Activated CD4-positive, alpha-beta T cell treated with anti-CD3 and anti-CD28 coated beads, Interleukin-2, amount 10 ng/mL, durations not matched to agents 7 days and 5 days (primary cell): ENCODE data around the gene CDC25C. TPM values are rescaled to one million over a fixed set of nuclear protein-coding genes. Genes with fewer than 3 reads are reported as not detected.
"Not testable (repeated sequence)": the region's sequence is repeated elsewhere in the genome, so short reads cannot be mapped to it uniquely, and the experiment has no call there.

Experiments
- CTCF ChIA-PET: fragments of 350-600 bp; sonication (Branson Sonifier 250); formaldehyde crosslinking; loops from one replicate; lab custom pipeline; 2021; ENCODE audit warnings: antibody characterized with exemption; lab: Charles Lee
- POLR2A ChIA-PET: fragments of 350-600 bp; sonication (Branson Sonifier 250); formaldehyde crosslinking; loops from one replicate; lab custom pipeline; 2021; ENCODE audit warnings: antibody characterized with exemption; lab: Charles Lee
- DNase-seq: peaks from one replicate; pipeline ENCODE4 v3.0.0-alpha.2; 2020
- H3K27ac Mint-ChIP-seq: one replicate; pipeline ENCODE4 v1.8.0; 2021; ENCODE audit warnings: mild to moderate bottlenecking, moderate library complexity, mixed read lengths
- H3K27me3 Mint-ChIP-seq: one replicate; pipeline ENCODE4 v1.8.0; 2021; ENCODE audit warnings: mixed read lengths
- H3K36me3 Mint-ChIP-seq: one replicate; pipeline ENCODE4 v1.8.0; 2021; ENCODE audit warnings: low read depth, mixed read lengths
- H3K4me1 Mint-ChIP-seq: one replicate; pipeline ENCODE4 v1.8.0; 2021; ENCODE audit warnings: mixed read lengths
- H3K4me3 Mint-ChIP-seq: one replicate; pipeline ENCODE4 v1.8.0; 2021; ENCODE audit warnings: mild to moderate bottlenecking, moderate library complexity, mixed read lengths
- H3K9me3 Mint-ChIP-seq: one replicate; pipeline ENCODE4 v1.8.0; 2021; ENCODE audit warnings: mixed read lengths
- total RNA-seq, 2 experiments: library from RNA; stranded (reverse); gene quantifications; one replicate each; pipeline ENCODE4 v1.2.3, GENCODE V29; 2021

CDC25C gene
- total RNA-seq, 2 experiments from 2014 or later: 15.8 to 19.0 TPM

DNA sequence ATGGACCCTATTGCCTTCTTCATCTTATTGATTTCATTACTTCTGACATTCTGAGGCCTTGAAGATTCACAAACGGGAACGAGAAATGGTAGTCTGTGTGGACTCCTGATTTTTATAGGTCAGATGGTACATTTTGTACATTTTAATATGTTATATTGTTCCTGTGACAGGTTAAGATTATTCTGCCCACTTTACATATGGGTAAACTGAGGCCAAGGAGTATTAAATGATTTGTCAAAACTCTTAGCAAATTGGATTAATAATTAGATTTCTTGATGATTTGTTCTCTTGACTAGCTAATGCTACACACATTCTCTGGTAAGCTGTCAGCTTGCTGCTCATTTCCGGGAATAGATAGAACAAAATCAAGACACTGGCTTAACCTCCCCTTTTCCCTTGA, 8.4 kb upstream of the CDC25C start:
- peaks cover 43% of the 10 kb centered on the region for H3K4me1 Mint-ChIP-seq
- no peaks in the 10 kb centered on the region for H3K27me3 Mint-ChIP-seq
- DNase-seq: no peak
- H3K4me3 Mint-ChIP-seq: peak overlapping the region; percentile 83
- peaks cover 28% of the 10 kb centered on the region for H3K36me3 Mint-ChIP-seq
- H3K9me3 Mint-ChIP-seq: no peaks in the 10 kb centered on the region
- CTCF ChIA-PET: interaction anchor here (0.6 to 17.5 kb wide), 4 partner anchors 11 to 328 kb away, joined by 3 to 444 read pairs (median 4); partner anchors contain the start of gene KDM3B
- POLR2A ChIA-PET: interaction anchor here (0.8 to 1.0 kb wide), 3 partner anchors 8 to 13 kb away, joined by 3 to 6 read pairs (median 3); partner anchors contain the start of gene KDM3B
- no peak overlapping the region for H3K27ac Mint-ChIP-seq

DNA sequence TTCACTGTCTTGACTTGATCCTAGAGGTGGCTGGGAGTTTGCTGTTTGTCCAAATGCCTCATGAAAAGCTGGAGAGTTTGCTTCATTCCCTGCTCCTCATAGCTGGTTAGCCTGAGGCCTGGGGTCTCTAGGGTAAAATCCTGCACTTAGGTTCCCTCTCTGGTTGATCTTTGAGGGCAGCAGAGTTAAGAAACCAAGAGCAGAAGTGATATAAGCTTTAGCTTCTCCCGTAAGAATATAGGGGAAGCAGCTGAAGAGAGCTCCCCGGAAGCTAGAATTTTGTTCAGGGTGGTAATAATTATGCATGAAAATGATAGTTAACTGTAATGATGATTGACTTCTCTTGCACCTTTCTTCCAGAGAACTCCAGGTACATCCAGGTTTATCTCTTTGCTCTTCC, 7.9 kb upstream of the CDC25C start:
- H3K9me3 Mint-ChIP-seq: no peaks in the 10 kb centered on the region
- H3K4me1 Mint-ChIP-seq: peaks cover 43% of the 10 kb centered on the region
- H3K27me3 Mint-ChIP-seq: no peaks in the 10 kb centered on the region
- POLR2A ChIA-PET: interaction anchor here (0.8 to 1.0 kb wide), 3 partner anchors 9 to 13 kb away, joined by 3 to 6 read pairs (median 3); partner anchors contain the start of gene KDM3B
- DNase-seq: no peak
- peak overlapping the region; percentile 83 for H3K4me3 Mint-ChIP-seq
- peaks cover 24% of the 10 kb centered on the region for H3K36me3 Mint-ChIP-seq
- CTCF ChIA-PET: interaction anchor here (0.6 to 17.5 kb wide), 3 partner anchors 12 to 328 kb away, joined by 3 to 444 read pairs (median 5); partner anchors contain the start of gene KDM3B
- peak overlapping the region; percentile 92 for H3K27ac Mint-ChIP-seq

DNA sequence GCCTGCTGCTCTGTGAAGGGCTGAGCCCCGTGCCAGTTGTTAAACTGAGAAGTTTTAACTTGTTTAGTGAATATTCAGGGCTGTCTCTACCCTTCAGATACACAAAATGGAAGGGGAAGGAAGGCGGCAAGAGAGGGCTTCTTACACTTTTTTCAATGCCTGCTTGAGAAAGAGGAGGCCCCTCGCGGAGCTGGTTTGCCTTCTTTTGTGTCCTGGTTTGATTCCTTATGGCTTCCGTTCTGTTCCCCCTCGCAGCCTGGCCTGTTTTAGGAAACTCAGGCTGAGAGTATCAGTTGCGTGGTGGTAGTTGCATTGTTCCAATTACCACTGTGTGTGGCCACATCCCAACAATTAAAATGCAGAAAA, 7.5 kb upstream of the CDC25C start:
- ChIA-PET CTCF (interaction anchor here (0.8 to 17.5 kb wide), 2 partner anchors 12 to 149 kb away, joined by 3 to 444 read pairs; partner anchors contain the start of gene KDM3B), POLR2A (interaction anchor here (0.8 to 1.0 kb wide), 3 partner anchors 9 to 14 kb away, joined by 3 to 6 read pairs (median 3); partner anchors contain the start of gene KDM3B)
- peak overlapping the region; percentile 83 for H3K4me3 Mint-ChIP-seq
- H3K9me3 Mint-ChIP-seq: no peaks in the 10 kb centered on the region
- H3K4me1 Mint-ChIP-seq: peaks cover 43% of the 10 kb centered on the region
- DNase-seq: peak; percentile 14
- no peaks in the 10 kb centered on the region for H3K27me3 Mint-ChIP-seq
- peaks cover 21% of the 10 kb centered on the region for H3K36me3 Mint-ChIP-seq
- peak overlapping the region; percentile 92 for H3K27ac Mint-ChIP-seq

DNA sequence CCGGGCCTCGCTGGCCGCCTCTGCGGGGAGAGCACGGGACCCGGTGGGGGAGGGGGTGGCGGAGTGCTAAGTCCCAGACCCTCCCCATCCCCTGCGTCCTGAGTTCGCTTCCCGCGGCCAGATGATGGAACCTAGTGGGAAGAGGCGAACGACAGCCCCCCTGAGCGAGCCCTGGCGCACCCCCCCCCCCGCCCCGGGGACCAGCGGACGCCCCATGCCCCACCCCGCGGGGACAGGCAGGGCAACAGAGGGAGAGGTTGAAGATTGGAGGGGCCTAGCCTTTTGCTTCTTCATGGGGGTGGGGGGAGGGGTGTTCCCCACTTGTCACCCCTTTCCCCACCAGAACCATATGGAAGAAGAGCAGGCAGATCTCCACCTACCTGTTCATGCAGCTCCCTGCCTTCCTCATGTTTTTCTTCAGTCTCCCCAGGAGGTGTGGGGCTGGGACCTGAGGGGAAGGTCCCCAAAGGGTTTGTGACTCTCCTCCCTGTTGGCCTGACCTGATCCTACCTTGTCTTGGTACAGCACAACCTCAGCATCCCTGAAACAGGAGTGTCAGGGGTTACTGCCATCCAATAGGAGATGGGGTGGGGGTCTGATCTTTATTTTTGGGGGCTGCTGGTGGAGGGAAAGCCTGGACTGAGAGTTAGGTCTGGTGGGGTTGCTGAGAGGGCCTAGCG, 6.9 kb upstream of the CDC25C start:
- peak overlapping the region; percentile 83 for H3K4me3 Mint-ChIP-seq
- POLR2A ChIA-PET: interaction anchor here (0.7 to 1.7 kb wide), 2 partner anchors 15 to 1067 kb away, joined by 4 to 10 read pairs; no protein-coding TSS in a partner anchor
- H3K27me3 Mint-ChIP-seq: no peaks in the 10 kb centered on the region
- H3K36me3 Mint-ChIP-seq: peaks cover 16% of the 10 kb centered on the region
- peaks cover 43% of the 10 kb centered on the region for H3K4me1 Mint-ChIP-seq
- H3K27ac Mint-ChIP-seq: peak overlapping the region; percentile 92
- CTCF ChIA-PET: interaction anchor here (17.5 kb wide), 1 partner anchor 13 kb away, joined by 444 read pairs; the partner anchor contains the start of gene KDM3B
- DNase-seq: peak; percentile 17
- no peaks in the 10 kb centered on the region for H3K9me3 Mint-ChIP-seq

DNA sequence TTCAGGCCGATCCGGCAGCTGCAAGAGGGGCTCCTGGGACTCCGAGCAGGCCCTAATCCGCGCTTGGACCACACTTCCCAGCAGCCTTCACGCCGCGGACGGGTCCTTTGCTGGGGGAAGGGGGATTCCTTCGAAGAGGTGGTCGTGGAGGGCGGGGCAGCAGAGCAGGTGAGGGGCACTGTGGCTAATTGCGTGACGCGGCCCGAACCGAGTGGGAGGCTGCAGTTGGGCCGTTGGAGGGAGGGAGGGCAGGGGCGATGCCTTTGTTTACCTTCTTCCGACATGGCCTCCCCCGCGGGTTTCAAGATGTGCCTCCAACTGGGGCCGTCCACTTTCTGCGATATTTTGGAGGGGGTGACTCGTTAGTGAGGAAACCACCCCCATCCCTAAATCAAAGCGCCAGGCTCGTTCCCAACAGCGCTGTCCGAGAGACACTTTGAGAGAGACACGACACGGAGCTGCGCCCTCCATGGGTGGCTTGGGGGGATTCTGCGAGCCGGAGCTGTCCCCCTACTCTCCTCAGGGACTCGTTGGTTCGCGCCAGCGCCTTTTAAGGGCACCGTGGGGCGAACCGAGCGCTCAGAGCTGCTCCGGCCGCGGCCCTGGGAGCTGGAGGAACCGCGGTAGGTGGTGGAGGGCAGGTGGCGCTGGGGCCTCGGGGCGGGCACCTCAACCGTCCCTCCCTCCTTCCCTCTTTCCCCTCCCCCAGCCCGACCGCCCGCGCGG, 6.2 kb upstream of the CDC25C start, which contains the start of gene FAM53C:
Gene FAM53C (plus strand): TSS at position 582 of the 726 bp plus-strand sequence. CDS start 3,070 bp downstream, outside the sequence.
- Mint-ChIP-seq H3K27me3 (no peaks in the 10 kb centered on the region), H3K27ac (peak within 1 kb of the TSS; percentile 97), H3K36me3 (peaks cover 14% of the 10 kb centered on the region), H3K9me3 (no peaks in the 10 kb centered on the region), H3K4me1 (peaks cover 44% of the 10 kb centered on the region), H3K4me3 (peak within 1 kb of the TSS; percentile 83)
- CTCF ChIA-PET: interaction anchor here (17.5 kb wide), 1 partner anchor 13 kb away, joined by 444 read pairs; the partner anchor contains the start of gene KDM3B
- peak; percentile 92 for DNase-seq
- POLR2A ChIA-PET: interaction anchor here (0.6 to 1.7 kb wide), 3 partner anchors 9 to 1066 kb away, joined by 4 to 10 read pairs (median 4); no protein-coding TSS in a partner anchor

DNA sequence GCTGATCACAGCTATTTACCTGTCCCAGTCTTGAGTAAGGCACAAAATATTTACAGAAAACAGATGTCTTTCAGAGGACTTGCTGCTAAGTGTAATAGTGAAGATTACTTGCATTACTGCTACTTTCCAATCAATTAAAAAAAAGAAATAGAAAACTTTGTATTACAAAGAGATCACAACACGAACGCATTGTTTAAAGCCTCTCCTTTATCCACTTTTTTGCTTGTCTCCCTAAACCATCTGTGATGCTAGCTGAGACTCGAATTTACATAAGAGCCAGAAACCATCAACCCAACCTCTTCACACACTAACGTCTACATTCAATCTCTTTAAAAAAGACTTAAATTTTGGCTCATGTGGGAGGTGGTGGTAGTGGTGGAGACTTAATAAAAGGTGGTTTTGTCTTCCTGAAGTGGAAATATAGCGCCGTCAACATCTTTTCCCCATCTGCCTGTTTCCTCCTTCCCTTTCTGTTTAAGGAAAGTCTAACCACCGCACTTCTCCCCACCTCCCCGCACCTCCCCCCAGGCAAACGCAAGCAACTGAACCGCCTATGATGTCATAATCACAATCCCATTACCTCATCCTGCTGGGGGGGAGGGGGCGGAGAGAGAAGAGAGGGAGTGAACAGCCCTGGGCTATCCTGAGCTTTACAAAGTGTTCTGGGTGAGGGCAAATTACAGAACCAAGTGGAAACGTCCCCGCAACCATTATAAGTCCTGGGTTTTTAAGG, 5.5 kb upstream of the CDC25C start:
- DNase-seq: peak; percentile 81
- Mint-ChIP-seq H3K4me3 (peak overlapping the region; percentile 83), H3K36me3 (peaks cover 14% of the 10 kb centered on the region), H3K9me3 (no peaks in the 10 kb centered on the region), H3K27me3 (no peaks in the 10 kb centered on the region), H3K27ac (peak overlapping the region; percentile 97), H3K4me1 (peaks cover 49% of the 10 kb centered on the region)
- ChIA-PET CTCF (interaction anchor here (0.7 to 17.5 kb wide), 2 partner anchors 9 to 14 kb away, joined by 3 to 444 read pairs; partner anchors contain the start of gene KDM3B), POLR2A (interaction anchor here (0.6 to 1.7 kb wide), 2 partner anchors 10 to 17 kb away, joined by 4 to 10 read pairs; no protein-coding TSS in a partner anchor)

DNA sequence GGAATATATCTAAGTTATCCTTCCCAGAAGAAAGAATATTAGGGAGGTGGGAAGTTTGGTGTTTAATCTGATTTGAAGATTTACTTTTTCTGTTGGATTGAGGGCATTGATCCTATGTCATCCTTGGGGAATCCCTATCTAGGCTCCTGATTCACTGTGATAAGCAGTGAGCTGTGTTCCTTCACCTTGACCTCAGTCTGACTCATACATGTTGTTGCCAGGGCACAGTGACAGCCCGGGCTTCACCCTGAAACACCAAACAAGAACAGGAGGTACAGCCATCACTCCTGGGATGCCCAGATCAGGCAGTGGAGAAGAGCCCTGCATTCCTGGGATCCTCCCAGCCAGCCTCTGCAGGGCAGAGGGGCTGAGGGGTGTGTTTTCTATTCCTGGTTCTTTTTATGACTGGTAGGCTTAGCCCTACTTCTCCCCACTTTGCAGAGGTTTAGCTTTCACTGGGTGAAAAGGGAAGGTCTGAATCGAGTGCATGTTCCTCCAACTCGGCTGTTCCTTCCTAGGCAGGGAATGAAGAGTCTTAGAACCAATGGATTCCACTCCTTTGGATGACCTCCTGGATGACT, 3.4 kb upstream of the CDC25C start:
- ChIA-PET CTCF (interaction anchor here (0.5 to 17.5 kb wide), 2 partner anchors 16 to 57 kb away, joined by 3 to 444 read pairs; partner anchors contain the start of gene KDM3B), POLR2A (no interaction called here)
- peak overlapping the region; percentile 46 for H3K27ac Mint-ChIP-seq
- peaks cover 3% of the 10 kb centered on the region for H3K36me3 Mint-ChIP-seq
- H3K4me3 Mint-ChIP-seq: no peak overlapping the region
- DNase-seq: no peak
- H3K27me3 Mint-ChIP-seq: no peaks in the 10 kb centered on the region
- H3K4me1 Mint-ChIP-seq: peaks cover 45% of the 10 kb centered on the region
- no peaks in the 10 kb centered on the region for H3K9me3 Mint-ChIP-seq

DNA sequence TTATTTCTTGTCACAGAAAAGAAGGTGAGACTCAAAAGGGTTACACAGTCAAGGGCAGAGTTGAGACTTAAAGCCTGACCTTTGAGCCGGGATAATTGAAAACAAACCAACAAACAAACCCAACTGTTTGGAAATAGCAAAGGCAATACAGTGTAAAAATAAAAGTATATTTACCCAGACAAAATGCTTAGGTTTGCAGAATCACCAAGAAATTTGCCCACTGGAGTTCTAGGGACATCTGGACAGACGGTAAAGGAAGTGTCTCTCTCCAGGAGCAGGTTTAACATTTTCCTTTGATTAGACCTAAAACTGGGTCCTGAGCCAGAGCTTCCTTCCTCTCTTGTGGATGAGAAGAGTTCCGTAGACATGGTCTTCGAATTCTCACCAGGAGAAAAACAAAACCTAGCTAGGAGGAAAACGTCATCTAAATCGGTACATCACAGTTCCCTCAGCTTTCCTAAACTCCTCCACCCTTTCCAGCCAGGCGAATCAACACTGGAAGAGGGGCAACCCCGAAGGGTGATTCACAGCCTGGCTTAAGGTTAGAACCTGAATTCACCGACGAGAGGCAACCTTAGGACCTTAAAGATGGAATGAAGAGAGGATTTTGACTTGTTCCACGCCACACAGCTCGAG, 673 bp downstream of the CDC25C start:
- Mint-ChIP-seq H3K27me3 (no peaks in the 10 kb centered on the region), H3K4me1 (peaks cover 31% of the 10 kb centered on the region), H3K36me3 (peaks cover 6% of the 10 kb centered on the region), H3K4me3 (peak overlapping the region; percentile 91), H3K9me3 (no peaks in the 10 kb centered on the region), H3K27ac (peak overlapping the region; percentile 90)
- ChIA-PET CTCF (interaction anchor here (0.6 to 17.5 kb wide), 9 partner anchors 10 to 1022 kb away, joined by 3 to 444 read pairs (median 3); partner anchors contain the start of gene KDM3B), POLR2A (no interaction called here)
- DNase-seq: no peak

DNA sequence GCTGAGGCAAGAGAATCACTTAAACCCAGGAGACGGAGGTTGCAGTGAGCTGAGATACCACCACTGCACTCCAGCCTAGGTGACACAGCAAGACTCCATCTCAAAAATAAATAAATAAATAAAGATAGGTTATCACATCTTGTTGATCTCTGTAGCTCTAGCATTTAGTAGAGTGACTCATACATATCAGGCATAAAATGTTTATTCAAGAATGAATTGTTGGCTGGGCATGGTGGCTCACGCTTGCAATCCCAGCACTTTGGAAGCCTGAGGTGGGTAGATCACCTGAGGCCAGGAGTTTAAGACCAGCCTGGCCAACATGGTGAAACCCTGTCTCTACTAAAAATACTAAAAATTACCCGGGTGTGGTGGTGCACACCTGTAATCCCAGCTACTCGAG, 13.4 kb downstream of the CDC25C start:
- H3K27ac Mint-ChIP-seq, H3K4me1 Mint-ChIP-seq, H3K27me3 Mint-ChIP-seq, DNase-seq, POLR2A ChIA-PET, H3K4me3 Mint-ChIP-seq, H3K9me3 Mint-ChIP-seq: not testable (repeated sequence)
- CTCF ChIA-PET: interaction anchor here (0.6 to 2.1 kb wide), 3 partner anchors 13 to 146 kb away, joined by 3 to 11 read pairs (median 4); partner anchors contain the start of genes CDC25C and KDM3B
- peaks cover 26% of the 10 kb centered on the region for H3K36me3 Mint-ChIP-seq

DNA sequence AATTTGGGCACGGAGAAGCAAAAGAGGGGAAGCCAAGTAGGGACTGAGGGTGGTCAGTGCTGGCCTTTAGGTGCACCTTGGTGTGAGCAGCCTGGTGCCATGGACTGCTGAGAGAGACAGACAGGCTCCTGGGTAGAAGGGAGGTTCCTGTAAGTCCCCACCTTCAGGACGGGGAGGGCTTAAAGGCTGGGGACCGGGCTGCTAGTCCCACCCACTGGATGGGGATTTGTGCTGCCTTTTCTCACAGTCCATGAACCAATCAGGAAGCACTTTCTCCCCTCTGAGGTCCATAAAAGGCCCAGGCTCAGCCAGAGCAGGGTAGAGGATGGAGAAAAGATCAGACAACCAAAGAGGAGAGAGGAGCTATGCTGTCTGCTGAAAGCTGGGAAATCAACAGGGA, 15.2 kb downstream of the CDC25C start:
- no peak overlapping the region for H3K4me3 Mint-ChIP-seq

DNA sequence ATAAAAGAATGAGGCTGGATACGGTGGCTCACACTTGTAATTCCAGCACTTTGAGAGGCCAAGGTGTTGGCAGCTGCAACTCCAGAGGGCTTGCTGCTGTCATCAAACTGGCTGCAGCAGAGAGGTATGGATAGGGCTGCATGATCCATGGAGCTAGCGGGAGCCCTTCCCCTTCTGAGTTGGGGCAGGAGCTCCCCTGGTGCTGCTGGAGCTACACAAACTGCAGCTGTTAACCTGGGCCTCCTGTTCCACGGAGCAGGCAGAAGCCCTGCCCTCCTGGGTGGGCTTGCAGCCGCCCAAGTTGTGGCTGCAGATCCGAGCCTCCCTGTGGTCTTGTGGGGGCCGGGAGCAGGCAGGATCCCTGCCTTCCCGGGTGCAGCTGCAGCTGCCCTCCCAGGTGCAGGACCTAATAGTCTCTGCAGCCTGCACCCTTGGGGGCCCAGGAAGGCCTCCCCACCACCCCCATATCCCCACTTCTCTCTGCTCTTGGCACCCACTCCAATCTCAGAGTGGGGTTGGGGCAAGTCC, 15.8 kb downstream of the CDC25C start:
- no peaks in the 10 kb centered on the region for H3K9me3 Mint-ChIP-seq
- DNase-seq: no peak
- no peak overlapping the region for H3K27ac Mint-ChIP-seq
- H3K27me3 Mint-ChIP-seq: no peaks in the 10 kb centered on the region
- no peak overlapping the region for H3K4me3 Mint-ChIP-seq
- H3K4me1 Mint-ChIP-seq: no peaks in the 10 kb centered on the region
- H3K36me3 Mint-ChIP-seq: peaks cover 40% of the 10 kb centered on the region
- CTCF ChIA-PET: interaction anchor here (1.1 to 1.4 kb wide), 2 partner anchors 15 to 36 kb away, joined by 3 read pairs; partner anchors contain the start of genes CDC25C and KDM3B
- POLR2A ChIA-PET: no interaction called here

More for the DNA sequence above, 15.2 kb downstream of the CDC25C start:
- no peak overlapping the region for H3K27ac Mint-ChIP-seq
- no peaks in the 10 kb centered on the region for H3K9me3 Mint-ChIP-seq
- no peaks in the 10 kb centered on the region for H3K4me1 Mint-ChIP-seq
- no peak for DNase-seq
- CTCF ChIA-PET: interaction anchor here (1.1 to 2.1 kb wide), 3 partner anchors 15 to 36 kb away, joined by 3 to 11 read pairs (median 3); partner anchors contain the start of genes CDC25C and KDM3B
- POLR2A ChIA-PET: no interaction called here
- H3K27me3 Mint-ChIP-seq: no peaks in the 10 kb centered on the region
- peaks cover 41% of the 10 kb centered on the region for H3K36me3 Mint-ChIP-seq
